ENCODE data around the gene ODAM.

ODAM gene

DNA sequence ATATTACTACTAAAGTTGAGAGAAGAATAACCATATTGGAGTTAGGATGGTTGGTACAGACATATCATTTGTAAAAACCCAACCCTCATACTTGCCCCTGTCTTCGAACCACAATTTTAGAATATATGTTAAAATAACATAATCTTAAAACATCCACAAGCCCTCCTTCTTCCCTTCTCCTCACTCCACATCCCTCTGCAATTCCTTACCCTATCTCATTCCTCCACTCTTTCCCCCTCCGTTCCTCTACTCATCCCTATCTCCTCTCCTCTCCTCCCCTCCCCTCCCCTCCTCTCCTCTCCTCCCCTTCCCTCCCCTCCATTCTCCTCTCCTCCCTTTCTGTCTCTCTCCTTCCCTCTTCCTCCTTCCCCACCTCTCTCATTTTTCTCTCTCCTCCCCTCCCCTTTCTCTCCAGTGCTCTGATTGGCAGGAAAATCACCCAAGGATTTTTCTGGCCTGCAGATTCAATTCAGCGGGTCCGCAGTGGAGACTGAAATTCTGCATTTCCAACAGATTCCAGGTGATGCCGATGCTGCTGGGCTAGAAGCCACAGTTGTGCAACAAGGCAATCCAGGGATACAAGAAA, 17.4 kb upstream of the ODAM start:
- no peak overlapping the region for H3K4me3 ChIP-seq (replicated peaks; ENCODE audit: low read depth, low read length)
- TF ChIP-seq CTCF (IDR thresholded peaks at IDR 0.05; ENCODE audit: low read depth, low read length, missing control alignments) = no peak
- no peak for DNase-seq (ENCODE audit: extremely low read depth, low read depth)

GRCh38 chr4:70179811-70180210, 15.7 kb upstream of the ODAM start:
- no peak overlapping the region for H3K4me3 ChIP-seq (replicated peaks; ENCODE audit: low read depth, low read length)
- TF ChIP-seq CTCF (IDR thresholded peaks at IDR 0.05; ENCODE audit: low read depth, low read length, missing control alignments) = no peak
- DNase-seq (ENCODE audit: extremely low read depth, low read depth) = no peak

- TF ChIP-seq CTCF (IDR thresholded peaks at IDR 0.05; ENCODE audit: low read depth, low read length, missing control alignments) = no peak
- H3K4me3 ChIP-seq (replicated peaks; ENCODE audit: low read depth, low read length) = no peak overlapping the region
- DNase-seq (ENCODE audit: extremely low read depth, low read depth) = no peak
Observed at GRCh38 chr4:70181864-70182263, 13.7 kb upstream of the ODAM start.

- no peak overlapping the region for H3K4me3 ChIP-seq (replicated peaks; ENCODE audit: low read depth, low read length)
- no peak for DNase-seq (ENCODE audit: extremely low read depth, low read depth)
- TF ChIP-seq CTCF (IDR thresholded peaks at IDR 0.05; ENCODE audit: low read depth, low read length, missing control alignments) = no peak
Observed at GRCh38 chr4:70182517-70183167, 12.9 kb upstream of the ODAM start.

DNA sequence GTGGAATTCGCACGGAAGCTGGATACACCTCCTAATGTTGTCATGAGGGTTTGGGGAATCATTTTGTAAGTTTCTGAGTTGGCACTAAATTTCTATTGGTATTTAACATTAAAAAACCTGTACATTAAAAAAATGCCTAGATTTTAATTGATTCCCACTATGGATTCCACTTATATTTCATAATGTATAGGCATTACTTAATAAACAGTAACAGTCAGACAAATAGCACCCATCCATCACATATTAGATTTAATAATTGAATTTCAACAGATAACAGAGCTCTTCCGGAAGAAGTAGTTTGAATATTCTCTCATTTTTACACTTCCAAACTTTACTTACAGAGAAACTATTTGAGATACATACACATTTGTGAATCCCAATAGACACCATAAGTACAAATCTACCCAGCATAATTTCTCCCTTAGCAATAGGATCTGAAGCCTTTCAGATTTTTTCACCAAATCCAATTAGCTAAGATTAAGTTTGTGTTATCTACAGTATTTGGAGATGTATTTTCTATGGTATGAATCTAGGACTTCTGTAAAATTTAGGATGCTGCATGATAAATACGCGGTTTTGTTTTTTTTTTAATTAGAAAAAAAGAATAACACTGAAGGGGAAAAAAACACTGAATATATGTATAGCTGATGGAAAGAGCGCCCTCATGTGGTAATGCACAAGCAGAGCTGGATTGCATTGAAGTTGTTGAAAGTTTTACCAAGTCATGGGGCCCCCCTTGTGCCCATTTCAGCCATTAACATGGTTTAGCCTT, 12.2 kb upstream of the ODAM start:
- TF ChIP-seq CTCF (IDR thresholded peaks at IDR 0.05; ENCODE audit: low read depth, low read length, missing control alignments) = peak; percentile 35
- no peak overlapping the region for H3K4me3 ChIP-seq (replicated peaks; ENCODE audit: low read depth, low read length)
- DNase-seq (ENCODE audit: extremely low read depth, low read depth) = no peak

GRCh38 chr4:70183940-70184246, 11.6 kb upstream of the ODAM start:
- no peak for DNase-seq (ENCODE audit: extremely low read depth, low read depth)

More at GRCh38 chr4:70183940-70184246, 11.6 kb upstream of the ODAM start:
- H3K4me3 ChIP-seq (replicated peaks; ENCODE audit: low read depth, low read length) = no peak overlapping the region
- no peak for TF ChIP-seq CTCF (IDR thresholded peaks at IDR 0.05; ENCODE audit: low read depth, low read length, missing control alignments)
